Neural progenitor cell (in vitro differentiated cells): Measurements from ENCODE around the gene DOLK. TPM values are rescaled to one million over a fixed set of nuclear protein-coding genes. Genes with fewer than 3 reads are reported as not detected.

Experiments
- DNase-seq: peaks from one replicate; pipeline ENCODE4 v3.0.0-alpha.2; 2016; ENCODE audit warnings: low spot score
- H2AFZ ChIP-seq: fragments of 200-600 bp; sonication (generic); replicated peaks from 2 replicates; pipeline ENCODE4 v1.6.1; 2016; ENCODE audit warnings: antibody characterized with exemption
- H3F3A ChIP-seq: fragments of 200-600 bp; sonication (generic); 2 replicates; pipeline ENCODE4 v1.6.1; 2016; ENCODE audit warnings: antibody characterized with exemption, low read depth
- H3K27ac ChIP-seq: fragments of 200-600 bp; sonication (generic); 2 replicates; pipeline ENCODE4 v1.5.1; 2016; ENCODE audit warnings: mild to moderate bottlenecking
- H3K27me3 ChIP-seq: fragments of 200-600 bp; sonication (generic); 2 replicates; pipeline ENCODE4 v1.6.1; 2016; ENCODE audit warnings: mild to moderate bottlenecking, moderate library complexity
- H3K36me3 ChIP-seq: fragments of 200-600 bp; sonication (generic); 2 replicates; pipeline ENCODE4 v1.5.1; 2016
- H3K4me1 ChIP-seq: fragments of 200-600 bp; sonication (generic); 2 replicates; pipeline ENCODE4 v1.6.1; 2016; ENCODE audit warnings: mixed run types
- H3K4me2 ChIP-seq: fragments of 200-600 bp; sonication (generic); 2 replicates; pipeline ENCODE4 v1.6.1; 2016
- H3K4me3 ChIP-seq: fragments of 200-600 bp; sonication (generic); 2 replicates; pipeline ENCODE4 v1.5.1; 2016
- H3K79me2 ChIP-seq: fragments of 200-600 bp; sonication (generic); 2 replicates; pipeline ENCODE4 v1.6.1; 2016; ENCODE audit warnings: low read depth
- H3K9ac ChIP-seq: fragments of 200-600 bp; sonication (generic); 2 replicates; pipeline ENCODE4 v1.6.1; 2016
- H3K9me3 ChIP-seq: fragments of 200-600 bp; sonication (generic); 2 replicates; pipeline ENCODE4 v1.5.1; 2016; ENCODE audit warnings: low read depth
- H4K20me1 ChIP-seq: fragments of 200-600 bp; sonication (generic); 2 replicates; pipeline ENCODE4 v1.6.1; 2016; ENCODE audit warnings: low read depth
- H3K27ac Mint-ChIP-seq: 3 replicates; pipeline ENCODE4 v1.8.0; 2021; ENCODE audit warnings: mixed read lengths
- H3K27me3 Mint-ChIP-seq: 2 replicates; pipeline ENCODE4 v1.8.0; 2022; ENCODE audit warnings: low read depth, mild to moderate bottlenecking, inconsistent platforms, moderate library complexity, mixed read lengths; ENCODE audit not compliant: insufficient read depth
- H3K36me3 Mint-ChIP-seq: 3 replicates; pipeline ENCODE4 v1.8.0; 2021; ENCODE audit warnings: mixed read lengths
- H3K4me1 Mint-ChIP-seq: 3 replicates; pipeline ENCODE4 v1.8.0; 2021; ENCODE audit warnings: mixed read lengths
- H3K4me3 Mint-ChIP-seq: 3 replicates; pipeline ENCODE4 v1.8.0; 2021; ENCODE audit warnings: mild to moderate bottlenecking, moderate library complexity, mixed read lengths
- H3K9me3 Mint-ChIP-seq: 3 replicates; pipeline ENCODE4 v1.8.0; 2020; ENCODE audit warnings: mixed read lengths
- EZH2 ChIP-seq: fragments of 200-600 bp; sonication (generic); IDR thresholded peaks from 2 replicates; pipeline ENCODE4 v1.6.1; 2017; ENCODE audit warnings: antibody characterized with exemption, mild to moderate bottlenecking, moderate library complexity
- EZH2phosphoT487 ChIP-seq: fragments of 200-600 bp; sonication (generic); IDR thresholded peaks from 2 replicates; pipeline ENCODE4 v1.6.1; 2017; ENCODE audit warnings: antibody characterized with exemption
- total RNA-seq: library from RNA; depleted of rRNA; stranded (reverse); fragments of >200 nt; gene quantifications from 2 replicates; pipeline ENCODE4 v1.2.3, GENCODE V29; 2015; ENCODE audit warnings: low replicate concordance
- TF ChIP-seq, protein P1 (sequence below): fragments of 200-600 bp; sonication (generic); IDR thresholded peaks from 2 replicates; pipeline ENCODE4 v1.5.1; 2017; ENCODE audit warnings: antibody characterized with exemption, mild to moderate bottlenecking

The DOLK gene
- total RNA-seq, 1 donor from 2014 or later: 8.2 TPM

DNA sequence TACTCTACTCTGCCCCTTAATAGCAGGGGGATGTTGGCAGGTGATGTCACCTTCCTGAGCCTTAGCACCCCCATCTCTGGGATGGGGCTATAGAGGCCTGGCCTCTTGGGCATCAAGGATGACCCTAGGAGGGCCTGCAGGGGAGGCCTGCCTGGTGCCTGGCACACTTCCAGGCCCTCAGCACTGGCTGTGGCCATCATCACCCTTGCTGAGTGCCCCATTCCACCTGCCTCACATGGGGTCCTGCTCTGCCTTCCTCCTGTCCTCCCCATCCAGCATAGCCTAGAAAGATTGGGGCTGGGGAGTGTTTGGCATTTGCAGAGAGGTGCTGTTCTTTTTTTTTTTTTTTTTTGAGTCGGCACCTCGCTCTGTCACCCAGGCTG lies 44.3 kb downstream of the DOLK start:
- Histone ChIP-seq H4K20me1 (peaks cover 10% of the 10 kb centered on the region), H3K4me2 (no peak overlapping the region), H3K27me3 (no peaks in the 10 kb centered on the region), H3K27ac (no peak overlapping the region), H2AFZ (no peak overlapping the region), H3K4me3 (no peak overlapping the region), H3K36me3 (no peaks in the 10 kb centered on the region), H3F3A (no peaks in the 10 kb centered on the region), H3K9ac (no peak overlapping the region), H3K4me1 (no peaks in the 10 kb centered on the region), H3K79me2 (peaks cover 21% of the 10 kb centered on the region), H3K9me3 (no peaks in the 10 kb centered on the region)
- DNase-seq: no peak
- Mint-ChIP-seq H3K4me3 (no peak overlapping the region), H3K27me3 (no peaks in the 10 kb centered on the region), H3K9me3 (no peaks in the 10 kb centered on the region), H3K36me3 (peaks cover 8% of the 10 kb centered on the region), H3K27ac (no peak overlapping the region), H3K4me1 (no peaks in the 10 kb centered on the region)
- TF ChIP-seq EZH2: no peak
- TF ChIP-seq, protein P1, sequence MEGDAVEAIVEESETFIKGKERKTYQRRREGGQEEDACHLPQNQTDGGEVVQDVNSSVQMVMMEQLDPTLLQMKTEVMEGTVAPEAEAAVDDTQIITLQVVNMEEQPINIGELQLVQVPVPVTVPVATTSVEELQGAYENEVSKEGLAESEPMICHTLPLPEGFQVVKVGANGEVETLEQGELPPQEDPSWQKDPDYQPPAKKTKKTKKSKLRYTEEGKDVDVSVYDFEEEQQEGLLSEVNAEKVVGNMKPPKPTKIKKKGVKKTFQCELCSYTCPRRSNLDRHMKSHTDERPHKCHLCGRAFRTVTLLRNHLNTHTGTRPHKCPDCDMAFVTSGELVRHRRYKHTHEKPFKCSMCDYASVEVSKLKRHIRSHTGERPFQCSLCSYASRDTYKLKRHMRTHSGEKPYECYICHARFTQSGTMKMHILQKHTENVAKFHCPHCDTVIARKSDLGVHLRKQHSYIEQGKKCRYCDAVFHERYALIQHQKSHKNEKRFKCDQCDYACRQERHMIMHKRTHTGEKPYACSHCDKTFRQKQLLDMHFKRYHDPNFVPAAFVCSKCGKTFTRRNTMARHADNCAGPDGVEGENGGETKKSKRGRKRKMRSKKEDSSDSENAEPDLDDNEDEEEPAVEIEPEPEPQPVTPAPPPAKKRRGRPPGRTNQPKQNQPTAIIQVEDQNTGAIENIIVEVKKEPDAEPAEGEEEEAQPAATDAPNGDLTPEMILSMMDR: no peak
- no peak for TF ChIP-seq EZH2phosphoT487

DNA sequence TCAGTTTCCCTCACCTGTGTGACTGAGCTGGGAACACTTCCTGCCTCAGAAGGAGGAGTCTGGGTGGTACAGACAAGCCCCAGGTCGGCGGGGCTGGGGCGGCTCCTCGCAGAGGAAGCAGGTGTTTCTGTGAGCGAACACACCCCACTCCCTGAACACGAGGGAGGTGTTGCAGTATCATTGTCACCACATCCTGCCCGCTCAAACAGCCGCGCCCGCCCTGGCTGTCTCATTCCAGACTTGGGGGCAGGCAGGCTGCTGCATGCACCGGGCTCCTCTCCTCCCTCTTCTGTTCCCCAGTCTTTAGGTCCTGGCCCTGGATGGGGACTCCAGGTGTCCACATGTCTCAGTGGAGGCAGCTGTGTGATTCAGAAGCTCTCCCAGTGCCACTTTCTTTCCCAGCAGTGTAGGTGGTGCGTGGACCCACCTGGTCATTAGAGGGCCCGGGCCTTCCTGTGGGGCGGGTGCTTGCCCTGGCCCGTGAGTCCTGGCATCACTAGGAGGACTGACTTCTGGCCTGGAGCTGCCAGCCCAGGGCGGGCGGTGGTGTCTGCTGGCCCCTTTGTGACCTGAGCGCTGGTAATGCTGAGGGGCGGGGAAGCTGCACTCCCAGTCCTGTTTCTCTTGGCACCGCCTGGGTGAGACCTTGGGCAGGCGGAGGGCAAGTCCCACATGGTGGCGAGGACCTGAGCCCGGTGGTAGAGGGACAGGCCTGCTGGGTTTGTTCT lies 44.9 kb downstream of the DOLK start:
- no peaks in the 10 kb centered on the region for H3K4me1 ChIP-seq
- H2AFZ ChIP-seq: no peak overlapping the region
- Mint-ChIP-seq H3K36me3 (peaks cover 2% of the 10 kb centered on the region), H3K27ac (no peak overlapping the region), H3K4me3 (no peak overlapping the region), H3K27me3 (no peaks in the 10 kb centered on the region), H3K4me1 (no peaks in the 10 kb centered on the region), H3K9me3 (no peaks in the 10 kb centered on the region)
- TF ChIP-seq EZH2: no peak
- TF ChIP-seq, protein P1: no peak
- TF ChIP-seq EZH2phosphoT487: no peak
- peaks cover 11% of the 10 kb centered on the region for H4K20me1 ChIP-seq
- H3K79me2 ChIP-seq: peaks cover 23% of the 10 kb centered on the region
- no peaks in the 10 kb centered on the region for H3K9me3 ChIP-seq
- H3K36me3 ChIP-seq: no peaks in the 10 kb centered on the region
- H3K27ac ChIP-seq: no peak overlapping the region
- no peaks in the 10 kb centered on the region for H3F3A ChIP-seq
- DNase-seq: no peak
- H3K4me2 ChIP-seq: no peak overlapping the region
- no peak overlapping the region for H3K4me3 ChIP-seq
- H3K27me3 ChIP-seq: no peaks in the 10 kb centered on the region
- no peak overlapping the region for H3K9ac ChIP-seq

DNA sequence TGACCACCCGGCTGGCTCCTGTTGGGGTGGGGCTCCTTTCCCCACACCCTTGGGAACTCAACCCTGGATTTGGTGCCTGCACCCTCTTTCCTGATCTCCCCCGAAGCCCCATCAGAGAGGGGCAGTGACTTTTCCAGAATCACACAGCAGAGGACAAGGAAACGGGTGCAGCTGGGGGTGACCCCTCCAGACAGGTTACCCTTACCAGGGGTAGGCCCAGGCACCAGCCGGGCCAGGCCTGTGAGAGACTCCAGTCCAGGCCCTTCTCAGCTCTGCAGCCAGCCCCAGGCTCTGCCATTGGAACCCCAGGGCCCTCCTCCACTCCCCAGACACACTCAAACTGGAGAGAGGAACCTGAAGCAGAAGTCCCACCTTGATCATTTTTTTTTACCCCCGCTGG lies 45.6 kb downstream of the DOLK start:
- H3F3A ChIP-seq: no peaks in the 10 kb centered on the region
- H4K20me1 ChIP-seq: peaks cover 11% of the 10 kb centered on the region
- no peaks in the 10 kb centered on the region for H3K27me3 ChIP-seq
- H3K27ac ChIP-seq: no peak overlapping the region
- no peak overlapping the region for H2AFZ ChIP-seq
- no peak for DNase-seq
- no peak overlapping the region for H3K4me2 ChIP-seq
- peaks cover 23% of the 10 kb centered on the region for H3K79me2 ChIP-seq
- no peaks in the 10 kb centered on the region for H3K9me3 ChIP-seq
- Mint-ChIP-seq H3K4me1 (no peaks in the 10 kb centered on the region), H3K27ac (no peak overlapping the region), H3K4me3 (no peak overlapping the region), H3K36me3 (peaks cover 2% of the 10 kb centered on the region), H3K9me3 (no peaks in the 10 kb centered on the region), H3K27me3 (no peaks in the 10 kb centered on the region)
- no peak overlapping the region for H3K4me3 ChIP-seq
- H3K36me3 ChIP-seq: no peaks in the 10 kb centered on the region
- H3K9ac ChIP-seq: no peak overlapping the region
- TF ChIP-seq, protein P1: no peak
- TF ChIP-seq EZH2phosphoT487 (no peak), EZH2 (no peak)
- H3K4me1 ChIP-seq: no peaks in the 10 kb centered on the region
